ENCODE data around the gene MGLL.

GRCh38 chr3:127644641-127645370 lies 177.5 kb downstream of the MGLL start:
- TF ChIP-seq CTCF (IDR thresholded peaks at IDR 0.05) (no peak), EP300 (IDR thresholded peaks at IDR 0.05) (no peak), POLR2A (IDR thresholded peaks at IDR 0.05) (no peak)
